Panc1 (cell line): ENCODE results near the gene SRPX2. TPM values are rescaled to one million over a fixed set of nuclear protein-coding genes. Genes with fewer than 3 reads are reported as not detected.

ENCODE experiments used
- ATAC-seq: fragments of 200-7000 bp; cut with Tn5 transposase; 2 replicates; pipeline ENCODE4 v1.9.1; 2020; ENCODE audit warnings: mild to moderate bottlenecking, moderate library complexity
- BruUV-seq: library from RNA; stranded (reverse); fragments of 400-500 nt; replicated peaks from 2 replicates; lab custom pipeline; 2021; lab: Mats Ljungman, UMichigan
- CTCF ChIA-PET: fragments of 300-600 bp; sonication (Branson Sonifier 250); formaldehyde crosslinking; loops from one replicate; lab custom pipeline; 2022; ENCODE audit warnings: antibody characterized with exemption; lab: Charles Lee
- POLR2A ChIA-PET: fragments of 300-600 bp; sonication (Branson Sonifier 250); formaldehyde crosslinking; loops from one replicate; lab custom pipeline; 2022; ENCODE audit warnings: antibody characterized with exemption; lab: Charles Lee
- DNase-seq: peaks from one replicate; pipeline ENCODE4 v3.0.0-alpha.2; 2010; ENCODE audit warnings: low read depth, low spot score
- H3K27ac ChIP-seq: 2 replicates; pipeline ENCODE4 v1.5.1; 2011; ENCODE audit warnings: mild to moderate bottlenecking, low read length, inconsistent platforms
- H3K27me3 ChIP-seq: fragments of 200-500 bp; sonication (Bioruptor generic); 2 replicates; pipeline ENCODE4 v1.6.0; 2014; ENCODE audit warnings: low read length, inconsistent platforms; ENCODE audit not compliant: control insufficient read depth, insufficient read depth
- H3K36me3 ChIP-seq: fragments of 200-500 bp; sonication (Bioruptor generic); 2 replicates; pipeline ENCODE4 v1.5.1; 2014; ENCODE audit warnings: inconsistent platforms, mild to moderate bottlenecking, low read length, moderate library complexity; ENCODE audit not compliant: control insufficient read depth, insufficient read depth
- H3K4me1 ChIP-seq: 2 replicates; pipeline ENCODE4 v1.5.1; 2011; ENCODE audit warnings: inconsistent platforms, mild to moderate bottlenecking, low read length, moderate library complexity; ENCODE audit not compliant: control insufficient read depth, insufficient read depth
- H3K4me3 ChIP-seq, 2 experiments: 2 replicates each; pipeline ENCODE4 v1.5.1; 2011 to 2012; ENCODE audit warnings: low read depth in 2 of 2, low read length in 2 of 2, mild to moderate bottlenecking in 2 of 2, inconsistent platforms in 1 of 2, moderate library complexity in 1 of 2
- H3K9me3 ChIP-seq: fragments of 200-500 bp; sonication (Bioruptor generic); 2 replicates; pipeline ENCODE4 v1.5.1; 2014; ENCODE audit warnings: low read depth, mild to moderate bottlenecking, inconsistent platforms, low read length, moderate library complexity; ENCODE audit not compliant: control insufficient read depth, insufficient read depth
- CTCF ChIP-seq: fragments of 450-650 bp; IDR thresholded peaks from 2 replicates; pipeline ENCODE4 v1.5.1; 2017; ENCODE audit warnings: mild to moderate bottlenecking
- POLR2AphosphoS5 ChIP-seq: IDR thresholded peaks from 2 replicates; pipeline ENCODE4 v1.6.1; 2012; ENCODE audit warnings: mild to moderate bottlenecking, low read depth, low read length, moderate library complexity
- REST ChIP-seq, 2 experiments: IDR thresholded peaks; 2 replicates each; pipeline ENCODE4 v1.6.1; 2011 to 2012; ENCODE audit warnings: low read depth in 2 of 2, control low read depth in 1 of 2, low read length in 1 of 2, mild to moderate bottlenecking in 1 of 2, moderate library complexity in 1 of 2; ENCODE audit not compliant: insufficient read depth in 1 of 2
- SIN3A ChIP-seq: IDR thresholded peaks from 2 replicates; pipeline ENCODE4 v1.6.1; 2012; ENCODE audit warnings: low read depth, mild to moderate bottlenecking, low read length, moderate library complexity, borderline replicate concordance; ENCODE audit not compliant: insufficient read depth
- TCF7L2 ChIP-seq: IDR thresholded peaks from 2 replicates; pipeline ENCODE4 v1.6.1; 2011; ENCODE audit warnings: mild to moderate bottlenecking, low read depth, low read length, inconsistent platforms
- in situ Hi-C: cut with HindIII; loops from 2 replicates; pipeline ENCODE4 v1.10.0; 2016; ENCODE audit warnings: low sequenced_read_pairs, low pct_unique_long_range_greater_than_20kb
- intact Hi-C: fragments of 100-400 bp; cut with micrococcal nuclease; formaldehyde crosslinking; loops from one replicate; pipeline ENCODE4 v1.10.0; 2022; ENCODE audit not compliant: unreplicated experiment
- total RNA-seq: library from RNA; stranded (reverse); gene quantifications from one replicate; pipeline ENCODE4 v1.2.1, GENCODE V29; 2021; ENCODE audit not compliant: unreplicated experiment

SRPX2 gene
- total RNA-seq, 1 experiment from 2014 or later: 1.2 TPM

GRCh38 chrX:100600758-100601157, 43.2 kb upstream of the SRPX2 start:
- in situ Hi-C loops (no loop called here), intact Hi-C loops (no loop called here)
- POLR2A ChIA-PET: no interaction called here
- DNase-seq (no peak), ATAC-seq (no peak)
- Histone ChIP-seq H3K4me3 (no peak overlapping the region), H3K9me3 (no peaks in the 10 kb centered on the region), H3K27ac (no peak overlapping the region), H3K36me3 (no peaks in the 10 kb centered on the region), H3K4me1 (no peaks in the 10 kb centered on the region), H3K27me3 (no peaks in the 10 kb centered on the region; the same call in 1 of the 2 replicates)
- no peak for TF ChIP-seq SIN3A
- no peak for TF ChIP-seq CTCF
- TF ChIP-seq REST (IDR thresholded peaks at IDR 0.05; ENCODE audit: insufficient read depth in 1 of 2, low read depth in 2 of 2, low read length in 1 of 2): no peak
- TF ChIP-seq TCF7L2: no peak
- no peak for TF ChIP-seq POLR2AphosphoS5
- CTCF ChIA-PET: no interaction called here
- no TSS peak for BruUV-seq

- H3K27ac ChIP-seq: no peak overlapping the region
- intact Hi-C loops (no loop called here), in situ Hi-C loops (no loop called here)
- CTCF ChIA-PET: no interaction called here
- H3K4me1 ChIP-seq: no peaks in the 10 kb centered on the region
- H3K27me3 ChIP-seq: no peaks in the 10 kb centered on the region; the same call in 1 of the 2 replicates
- no peak overlapping the region for H3K4me3 ChIP-seq
- no peaks in the 10 kb centered on the region for H3K36me3 ChIP-seq
- ATAC-seq (no peak), DNase-seq (no peak)
- no peaks in the 10 kb centered on the region for H3K9me3 ChIP-seq
- POLR2A ChIA-PET: no interaction called here
- TF ChIP-seq TCF7L2 (no peak), CTCF (no peak)
- no TSS peak for BruUV-seq
Observed at GRCh38 chrX:100606753-100607152, 37.2 kb upstream of the SRPX2 start.

- Histone ChIP-seq H3K27ac (no peak overlapping the region), H3K9me3 (no peaks in the 10 kb centered on the region), H3K27me3 (peaks cover 2% of the 10 kb centered on the region), H3K4me1 (no peaks in the 10 kb centered on the region), H3K36me3 (no peaks in the 10 kb centered on the region), H3K4me3 (no peak overlapping the region)
- in situ Hi-C loops (no loop called here), intact Hi-C loops (no loop called here)
- ATAC-seq (no peak), DNase-seq (no peak)
- POLR2A ChIA-PET: no interaction called here
- TF ChIP-seq REST (IDR thresholded peaks at IDR 0.05; ENCODE audit: insufficient read depth in 1 of 2, low read depth in 2 of 2, low read length in 1 of 2) (no peak), CTCF (peak; percentile 6; the same call in 1 of the 2 replicates), POLR2AphosphoS5 (no peak), TCF7L2 (no peak), SIN3A (no peak)
- CTCF ChIA-PET: interaction anchor here (0.5 to 0.7 kb wide), 2 partner anchors 98 to 162 kb away, joined by 3 read pairs; no protein-coding TSS in a partner anchor
- BruUV-seq: no TSS peak
Observed at GRCh38 chrX:100609591-100609990, 34.4 kb upstream of the SRPX2 start.
